IMR-90 (cell line): Measurements from ENCODE around the gene TRPV4. TPM values are rescaled to one million over a fixed set of nuclear protein-coding genes. Genes with fewer than 3 reads are reported as not detected.

Experiments
- ATAC-seq: fragments of 200-7000 bp; cut with Tn5 transposase; 2 replicates; pipeline ENCODE4 v1.9.1; 2020; ENCODE audit warnings: low read depth, mild to moderate bottlenecking, moderate library complexity
- BruUV-seq: library from RNA; stranded (reverse); fragments of 400-500 nt; replicated peaks from 2 replicates; lab custom pipeline; 2021; lab: Mats Ljungman, UMichigan
- CTCF ChIA-PET: fragments of 300-600 bp; formaldehyde crosslinking; extraction: SDS; loops from one replicate; lab custom pipeline; 2021; ENCODE audit warnings: antibody characterized with exemption; lab: Yijun Ruan, JAX
- POLR2A ChIA-PET: fragments of 300-600 bp; sonication (Branson Sonifier 250); formaldehyde crosslinking; loops from one replicate; lab custom pipeline; 2022; ENCODE audit warnings: antibody characterized with exemption; ENCODE audit not compliant: unreplicated experiment; lab: Charles Lee
- DNase-seq: peaks from one replicate; pipeline ENCODE4 v3.0.0; 2013
- H2AFZ ChIP-seq: replicated peaks from 2 replicates; pipeline ENCODE3; 2013; ENCODE audit warnings: low read length, mild to moderate bottlenecking; ENCODE audit not compliant: poor library complexity
- H2AK5ac ChIP-seq: 2 replicates; pipeline ENCODE4 v1.6.1; 2013; ENCODE audit warnings: low read depth, low read length, inconsistent platforms
- H2AK9ac ChIP-seq: replicated peaks from 2 replicates; pipeline ENCODE3; 2013; ENCODE audit warnings: mild to moderate bottlenecking, low read depth, low read length, moderate library complexity; ENCODE audit not compliant: poor library complexity
- H2BK120ac ChIP-seq: 2 replicates; pipeline ENCODE4 v1.6.1; 2013; ENCODE audit warnings: low read depth, low read length, inconsistent platforms
- H2BK15ac ChIP-seq: 3 replicates; pipeline ENCODE4 v1.6.1; 2013; ENCODE audit warnings: low read depth, low read length, inconsistent platforms
- H2BK20ac ChIP-seq: 2 replicates; pipeline ENCODE4 v1.6.1; 2013; ENCODE audit warnings: low read depth, mild to moderate bottlenecking, inconsistent platforms, low read length, moderate library complexity
- H2BK5ac ChIP-seq: 2 replicates; pipeline ENCODE4 v1.6.1; 2013; ENCODE audit warnings: mild to moderate bottlenecking, low read depth, low read length, inconsistent platforms; ENCODE audit not compliant: poor library complexity, severe bottlenecking
- H3K14ac ChIP-seq: replicated peaks from 2 replicates; pipeline ENCODE4 v1.6.1; 2013; ENCODE audit warnings: low read depth, low read length, inconsistent platforms
- H3K18ac ChIP-seq: 2 replicates; pipeline ENCODE4 v1.6.1; 2013; ENCODE audit warnings: low read depth, low read length, control low read depth
- H3K23ac ChIP-seq: 2 replicates; pipeline ENCODE4 v1.6.1; 2013; ENCODE audit warnings: low read depth, low read length, inconsistent platforms
- H3K27ac ChIP-seq: 2 replicates; pipeline ENCODE4 v1.5.1; 2013; ENCODE audit warnings: mild to moderate bottlenecking, control low read depth, low read length; ENCODE audit not compliant: insufficient read depth
- H3K27me3 ChIP-seq: 2 replicates; pipeline ENCODE4 v1.6.1; 2013; ENCODE audit warnings: low read length; ENCODE audit not compliant: control insufficient read depth, insufficient read depth
- H3K36me3 ChIP-seq: 2 replicates; pipeline ENCODE4 v1.6.1; 2013; ENCODE audit warnings: low read length, mixed read lengths; ENCODE audit not compliant: control insufficient read depth, insufficient read depth
- H3K4ac ChIP-seq: 2 replicates; pipeline ENCODE4 v1.6.1; 2013; ENCODE audit warnings: low read depth, low read length, inconsistent platforms
- H3K4me1 ChIP-seq: 2 replicates; pipeline ENCODE4 v1.6.1; 2013; ENCODE audit warnings: low read length, mixed read lengths; ENCODE audit not compliant: control insufficient read depth, insufficient read depth
- H3K4me2 ChIP-seq: 2 replicates; pipeline ENCODE4 v1.6.1; 2013; ENCODE audit warnings: low read depth, mild to moderate bottlenecking, control low read depth, low read length, moderate library complexity
- H3K4me3 ChIP-seq: 2 replicates; pipeline ENCODE4 v1.5.1; 2013; ENCODE audit warnings: low read depth, mild to moderate bottlenecking, control low read depth, low read length, moderate library complexity; ENCODE audit not compliant: insufficient read depth
- H3K56ac ChIP-seq: 2 replicates; pipeline ENCODE4 v1.6.1; 2013; ENCODE audit warnings: low read length, inconsistent platforms; ENCODE audit not compliant: insufficient read depth; ENCODE audit errors: extremely low read depth
- H3K79me1 ChIP-seq, 2 experiments: 2 replicates each; pipeline ENCODE4 v1.6.1; 2013; ENCODE audit warnings: low read length in 2 of 2, inconsistent platforms in 1 of 2, low read depth in 1 of 2
- H3K9ac ChIP-seq: 2 replicates; pipeline ENCODE4 v1.6.1; 2013; ENCODE audit warnings: low read depth, low read length, control low read depth
- H3K9me1 ChIP-seq: 2 replicates; pipeline ENCODE4 v1.6.1; 2013; ENCODE audit warnings: low read length, inconsistent platforms; ENCODE audit not compliant: insufficient read depth
- H3K9me3 ChIP-seq: 2 replicates; pipeline ENCODE4 v1.6.1; 2013; ENCODE audit warnings: low read length; ENCODE audit not compliant: control insufficient read depth, insufficient read depth
- H4K20me1 ChIP-seq: 2 replicates; pipeline ENCODE4 v1.6.1; 2013; ENCODE audit warnings: low read length, inconsistent platforms; ENCODE audit not compliant: insufficient read depth
- H4K5ac ChIP-seq: 2 replicates; pipeline ENCODE4 v1.6.1; 2013; ENCODE audit warnings: mild to moderate bottlenecking, low read depth, low read length, control low read depth
- H4K8ac ChIP-seq, 2 experiments: 2 replicates each; pipeline ENCODE4 v1.6.1; 2013; ENCODE audit warnings: low read depth in 2 of 2, low read length in 2 of 2, control low read depth in 1 of 2, inconsistent platforms in 1 of 2
- H4K91ac ChIP-seq: 2 replicates; pipeline ENCODE4 v1.6.1; 2013; ENCODE audit warnings: low read depth, low read length, inconsistent platforms; ENCODE audit not compliant: insufficient read depth
- BHLHE40 ChIP-seq: fragments of 150-350 bp; IDR thresholded peaks from 2 replicates; pipeline ENCODE4 v1.6.1; 2016; ENCODE audit warnings: mild to moderate bottlenecking, low read depth, low read length
- CEBPB ChIP-seq: IDR thresholded peaks from 2 replicates; pipeline ENCODE4 v1.6.1; 2012; ENCODE audit warnings: low read depth, low read length, improper control_type of control experiment
- CHD1 ChIP-seq: IDR thresholded peaks from 2 replicates; pipeline ENCODE4 v1.6.1; 2012; ENCODE audit warnings: low read depth, low read length, improper control_type of control experiment
- CTCF ChIP-seq: conservative IDR thresholded peaks from 2 replicates; pipeline ENCODE4 v1.5.1; 2012; ENCODE audit warnings: mild to moderate bottlenecking, low read depth, low read length, improper control_type of control experiment
- ELK1 ChIP-seq: fragments of 150-350 bp; IDR thresholded peaks from 2 replicates; pipeline ENCODE4 v1.6.1; 2016; ENCODE audit warnings: low read depth, mild to moderate bottlenecking, low read length, moderate library complexity, borderline replicate concordance
- FOS ChIP-seq: fragments of 150-350 bp; IDR thresholded peaks from 2 replicates; pipeline ENCODE4 v1.6.1; 2016; ENCODE audit warnings: low read depth, low read length
- MAFK ChIP-seq: IDR thresholded peaks from 2 replicates; pipeline ENCODE4 v1.6.1; 2012; ENCODE audit warnings: low read depth, low read length, improper control_type of control experiment
- MAZ ChIP-seq: IDR thresholded peaks from 2 replicates; pipeline ENCODE4 v1.6.1; 2012; ENCODE audit warnings: low read depth, mild to moderate bottlenecking, low read length, improper control_type of control experiment, moderate library complexity, borderline replicate concordance
- MXI1 ChIP-seq: IDR thresholded peaks from 2 replicates; pipeline ENCODE4 v1.6.1; 2012; ENCODE audit warnings: low read depth, mild to moderate bottlenecking, low read length, moderate library complexity, borderline replicate concordance
- NFE2L2 ChIP-seq: fragments of 150-350 bp; IDR thresholded peaks from 2 replicates; pipeline ENCODE4 v1.6.1; 2016; ENCODE audit warnings: low read depth, mild to moderate bottlenecking, low read length
- POLR2A ChIP-seq: IDR thresholded peaks from 2 replicates; pipeline ENCODE4 v1.6.1; 2012; ENCODE audit warnings: mild to moderate bottlenecking, low read depth, low read length
- RAD21 ChIP-seq: IDR thresholded peaks from 2 replicates; pipeline ENCODE4 v1.6.1; 2012; ENCODE audit warnings: low read length, improper control_type of control experiment
- RCOR1 ChIP-seq: IDR thresholded peaks from 2 replicates; pipeline ENCODE4 v1.6.1; 2012; ENCODE audit warnings: mild to moderate bottlenecking, low read length, improper control_type of control experiment; ENCODE audit not compliant: insufficient replicate concordance
- RFX5 ChIP-seq: IDR thresholded peaks from 2 replicates; pipeline ENCODE4 v1.8.0; 2012; ENCODE audit warnings: low read depth, mild to moderate bottlenecking, low read length, moderate library complexity
- SMC3 ChIP-seq: fragments of 150-350 bp; IDR thresholded peaks from 2 replicates; pipeline ENCODE4 v1.6.1; 2016; ENCODE audit warnings: low read depth, mild to moderate bottlenecking, antibody characterized with exemption, low read length, moderate library complexity
- USF2 ChIP-seq: fragments of 150-350 bp; IDR thresholded peaks from 2 replicates; pipeline ENCODE4 v1.6.1; 2017; ENCODE audit warnings: mild to moderate bottlenecking, antibody characterized with exemption, low read length, low read depth
- WGBS, 2 experiments: methylation state at CpG; one replicate each; pipeline versions ENCODE4 v1.1.5 to v1.1.7; 2013; ENCODE audit warnings: missing lambda C conversion rate in 2 of 2; ENCODE audit not compliant: insufficient read length in 1 of 2; ENCODE audit errors: extremely low coverage in 2 of 2; 5-methylcytosine and 5-hydroxymethylcytosine counted together
- dilution Hi-C: fragments of 300-500 bp; cut with HindIII; formaldehyde crosslinking; loops from one replicate; pipeline ENCODE4 v1.14.3; 2018; ENCODE audit warnings: low sequenced_read_pairs; ENCODE audit not compliant: unreplicated experiment
- in situ Hi-C: fragments of 300-500 bp; cut with MboI; formaldehyde crosslinking; loops from 3 replicates; pipeline ENCODE4 v1.14.3; 2019; ENCODE audit warnings: low sequenced_read_pairs, inconsistent platforms, mixed read lengths
- intact Hi-C: fragments of 100-400 bp; cut with micrococcal nuclease; formaldehyde crosslinking; loops from 2 replicates; pipeline ENCODE4 v1.10.0; 2022
- polyA plus RNA-seq, 3 experiments: library from polyadenylated mRNA; depleted of rRNA; stranded (reverse); fragments of >200 nt; gene quantifications; 2 replicates each; pipeline ENCODE4 v1.2.3, GENCODE V29; 2012; ENCODE audit warnings: low replicate concordance in 1 of 3
- total RNA-seq: library from RNA; depleted of rRNA; stranded (reverse); fragments of >200 nt; gene quantifications from 2 replicates; pipeline ENCODE4 v1.2.3, GENCODE V29; 2012

The TRPV4 gene
- total and polyA plus RNA-seq, 2 of the 4 experiments (the other 2 are of a cell fraction), result 1.1 to 6.1 TPM

GRCh38 chr12:109765446-109765810 is 67.8 kb downstream of the TRPV4 start:
- H2BK20ac ChIP-seq, result no peak overlapping the region
- H4K20me1 ChIP-seq, result no peaks in the 10 kb centered on the region
- peaks cover 2% of the 10 kb centered on the region; the same call in 1 of the 2 replicates for H3K9me3 ChIP-seq
- H3K4ac ChIP-seq, result no peak overlapping the region
- H2AK5ac ChIP-seq, result no peak overlapping the region
- H3K9ac ChIP-seq, result no peak overlapping the region
- no peak overlapping the region for H3K56ac ChIP-seq
- H3K79me1 ChIP-seq, result no peaks in the 10 kb centered on the region
- no peak overlapping the region for H4K8ac ChIP-seq
- POLR2A ChIA-PET, result no interaction called here
- H4K91ac ChIP-seq, result no peak overlapping the region
- no peak overlapping the region for H2BK5ac ChIP-seq
- BruUV-seq, result no TSS peak
- H3K23ac ChIP-seq, result no peak overlapping the region
- H3K36me3 ChIP-seq, result no peaks in the 10 kb centered on the region
- no peak for ATAC-seq
- H3K4me3 ChIP-seq, result no peak overlapping the region
- no peak overlapping the region for H4K5ac ChIP-seq
- H3K4me1 ChIP-seq, result no peaks in the 10 kb centered on the region
- intact Hi-C loops (no loop called here), in situ Hi-C loops (no loop called here), dilution Hi-C loops (no loop called here)
- no peak overlapping the region for H3K4me2 ChIP-seq
- H2BK120ac ChIP-seq, result no peak overlapping the region
- no peak overlapping the region for H2AK9ac ChIP-seq
- peaks cover under 1% of the 10 kb centered on the region; the same call in 1 of the 2 replicates for H3K27me3 ChIP-seq
- H3K9me1 ChIP-seq, result no peaks in the 10 kb centered on the region
- no peak overlapping the region for H2AFZ ChIP-seq
- TF ChIP-seq RFX5 (no peak), CHD1 (no peak), NFE2L2 (no peak), MXI1 (no peak), RCOR1 (no peak), SMC3 (no peak), MAZ (no peak), USF2 (no peak), POLR2A (no peak), CTCF (no peak), MAFK (no peak), CEBPB (no peak), RAD21 (no peak), BHLHE40 (no peak), ELK1 (no peak), FOS (no peak)
- WGBS, 2 experiments, result 55% methylated on average over 2 of the region's 6 CpGs; no CpG with 5 or more reads in 1 of the 2 experiments
- H3K14ac ChIP-seq, result no peak overlapping the region
- H3K18ac ChIP-seq, result no peak overlapping the region
- no peak for DNase-seq
- no peak overlapping the region for H2BK15ac ChIP-seq
- CTCF ChIA-PET, result interaction anchor here (1.0 kb wide), 1 partner anchor 8 kb away, joined by 3 read pairs; no protein-coding TSS in a partner anchor
- H3K27ac ChIP-seq, result no peak overlapping the region
